ENCODE results near the gene STXBP5. TPM values are rescaled to one million over a fixed set of nuclear protein-coding genes. Genes with fewer than 3 reads are reported as not detected.

Gene STXBP5
- total RNA-seq, 4 donors from 2014 or later: 46.7 to 60.5 (median 50.6) TPM

- WGBS, 2 donors: 78 to 82% methylated on average over 7 of the region's 7 CpGs
- no peak for DNase-seq (ENCODE audit: low spot score in 2 of 2)
- intact Hi-C loops (cut with DNase I; ENCODE audit: low total_unique reads): no loop called here
- no peak for TF ChIP-seq CTCF (IDR thresholded peaks at IDR 0.05)
- no peak for TF ChIP-seq POLR2A (IDR thresholded peaks at IDR 0.05)
- H3K4me3 ChIP-seq (ENCODE audit: low read depth, poor library complexity, severe bottlenecking): no peak overlapping the region
Measured at GRCh38 chr6:147180926-147181325, 23.3 kb upstream of the STXBP5 start.

GRCh38 chr6:147184379-147184778 is 19.8 kb upstream of the STXBP5 start:
- TF ChIP-seq CTCF (IDR thresholded peaks at IDR 0.05) (no peak), POLR2A (IDR thresholded peaks at IDR 0.05) (no peak)
- DNase-seq (ENCODE audit: low spot score in 2 of 2): no peak
- intact Hi-C loops (cut with DNase I; ENCODE audit: low total_unique reads): no loop called here
- no peak overlapping the region for H3K4me3 ChIP-seq (ENCODE audit: low read depth, poor library complexity, severe bottlenecking)
- WGBS, 2 donors: 89 to 92% methylated on average over 1 of the region's 1 CpG

GRCh38 chr6:147185216-147185615 is 19.0 kb upstream of the STXBP5 start:
- intact Hi-C loops (cut with DNase I; ENCODE audit: low total_unique reads): no loop called here
- DNase-seq (ENCODE audit: low spot score in 2 of 2): no peak
- H3K4me3 ChIP-seq (ENCODE audit: low read depth, poor library complexity, severe bottlenecking): no peak overlapping the region
- no peak for TF ChIP-seq CTCF (IDR thresholded peaks at IDR 0.05)
- no peak for TF ChIP-seq POLR2A (IDR thresholded peaks at IDR 0.05)
- WGBS, 2 donors: 78 to 88% methylated on average over 3 of the region's 3 CpGs

- no peak overlapping the region for H3K4me3 ChIP-seq (ENCODE audit: low read depth, poor library complexity, severe bottlenecking)
- no peak for TF ChIP-seq POLR2A (IDR thresholded peaks at IDR 0.05)
- no peak for TF ChIP-seq CTCF (IDR thresholded peaks at IDR 0.05)
- no peak for DNase-seq (ENCODE audit: low spot score in 2 of 2)
- WGBS, 2 donors: 70 to 75% methylated on average over 5 of the region's 5 CpGs
- intact Hi-C loops (cut with DNase I; ENCODE audit: low total_unique reads): no loop called here
Measured at GRCh38 chr6:147190556-147190955, 13.7 kb upstream of the STXBP5 start.

- no peak for TF ChIP-seq CTCF (IDR thresholded peaks at IDR 0.05)
- no peak for TF ChIP-seq POLR2A (IDR thresholded peaks at IDR 0.05)
- no peak overlapping the region for H3K4me3 ChIP-seq (ENCODE audit: low read depth, poor library complexity, severe bottlenecking)
- WGBS, 2 donors: 75 to 77% methylated on average over 3 of the region's 3 CpGs
- DNase-seq (ENCODE audit: low spot score in 2 of 2): no peak
- intact Hi-C loops (cut with DNase I; ENCODE audit: low total_unique reads): no loop called here
Measured at GRCh38 chr6:147192278-147192911, 11.8 kb upstream of the STXBP5 start.

Data from lower leg skin (tissue), 4 donors.